Right lobe of liver (tissue), 6 donors: Measurements from ENCODE around the gene CLDN14. TPM values are rescaled to one million over a fixed set of nuclear protein-coding genes. Genes with fewer than 3 reads are reported as not detected.

Experiments
- ATAC-seq, 4 donors: fragments of 200-7000 bp; cut with Tn5 transposase; one replicate each; pipeline ENCODE4 v1.9.1; 2020; ENCODE audit warnings: mild to moderate bottlenecking in 4 of 4, moderate library complexity in 4 of 4
- DNase-seq, 3 donors: peaks; one replicate each; pipeline ENCODE4 v3.0.0-alpha.2; 2020
- H3K27ac ChIP-seq, 3 donors: fragments of 200-600 bp; one replicate each; pipeline ENCODE4 v1.8.0; 2022
- H3K27me3 ChIP-seq, 2 donors: fragments of 200-600 bp; one replicate each; pipeline ENCODE4 v1.8.0; 2022
- H3K36me3 ChIP-seq, 4 donors: fragments of 200-600 bp; sonication (generic) in 1 of 4; one replicate each; pipeline versions ENCODE4 v1.5.1 to v1.8.0; 2017 to 2022; ENCODE audit warnings: control low read depth in 1 of 4
- H3K4me1 ChIP-seq, 4 donors: fragments of 200-600 bp; sonication (generic) in 1 of 4; one replicate each; pipeline versions ENCODE4 v1.5.1 to v1.8.0; 2017 to 2022; ENCODE audit warnings: control low read depth in 1 of 4
- H3K4me3 ChIP-seq, 3 donors: fragments of 200-600 bp; one replicate each; pipeline ENCODE4 v1.8.0; 2022
- H3K9me3 ChIP-seq, 4 donors: fragments of 200-600 bp; sonication (generic) in 1 of 4; one replicate each; pipeline versions ENCODE4 v1.5.1 to v1.8.0; 2017 to 2022; ENCODE audit warnings: control low read depth in 1 of 4
- CTCF ChIP-seq, 4 donors: fragments of 200-600 bp in 3 of 4; fragments of 450-650 bp in 1 of 4; IDR thresholded peaks; one replicate each; pipeline versions ENCODE4 v1.5.1 to v1.8.0; 2016 to 2022; ENCODE audit warnings: antibody characterized with exemption in 4 of 4, mild to moderate bottlenecking in 2 of 4
- POLR2A ChIP-seq: fragments of 450-650 bp; IDR thresholded peaks from one replicate; pipeline ENCODE4 v1.6.1; 2017; ENCODE audit warnings: antibody characterized with exemption, mild to moderate bottlenecking
- WGBS: methylation state at CpG from one replicate; pipeline ENCODE4 v1.1.6; 2018; ENCODE audit warnings: low coverage, low lambda C conversion rate; ENCODE audit not compliant: insufficient coverage; ENCODE audit errors: missing lambda C conversion rate; 5-methylcytosine and 5-hydroxymethylcytosine counted together
- intact Hi-C, 2 donors: fragments of 100-400 bp; cut with DNase I; formaldehyde crosslinking; loops; one replicate each; pipeline versions ENCODE4 v1.11.2 to v1.14.1; 2022
- total RNA-seq, 6 experiments: library from RNA; depleted of rRNA in 2 of 6; stranded (reverse); fragments of >200 nt in 2 of 6; fragmentation: NEBNext Ultra II Directional in 3 of 6; extraction: Animal tissue kit (Norgen Biotek cat#: 25700) in 3 of 6; gene quantifications; one replicate each; pipeline versions ENCODE4 v1.1.0 to v1.2.4, GENCODE V29; 2016 to 2023
- donor health status: DM: no; HTN: yes; CAD: no.
- donor health status: DM: no; HTN: no; CAD: no.
- donor health status: DM: no; HTN: no; CAD: no.
- donor health status: DM: no; HTN: yes; CAD: no.
- donor health status: DM: no; HTN: yes; CAD: no.

Gene CLDN14
- total RNA-seq, 6 experiments from 2014 or later = 9.3 to 16.7 (median 13.0) TPM

GRCh38 chr21:36412916-36413315 lies 67.0 kb downstream of the CLDN14 start:
- H3K27me3 ChIP-seq = no peaks in the 10 kb centered on the region
- DNase-seq = peak in 1 of 3 donors; percentile 24
- TF ChIP-seq POLR2A = no peak
- TF ChIP-seq CTCF (IDR thresholded peaks at IDR 0.05) = no peak
- H3K9me3 ChIP-seq = no peaks in the 10 kb centered on the region
- H3K4me3 ChIP-seq = no peak overlapping the region
- no peaks in the 10 kb centered on the region for H3K36me3 ChIP-seq
- 70% methylated on average over 4 of the region's 11 CpGs for WGBS
- ATAC-seq = no peak
- intact Hi-C loops = no loop called here
- H3K4me1 ChIP-seq = no peaks in the 10 kb centered on the region
- H3K27ac ChIP-seq = no peak overlapping the region

GRCh38 chr21:36411301-36411700 lies 68.6 kb downstream of the CLDN14 start:
- 92% methylated on average over 7 of the region's 10 CpGs for WGBS
- TF ChIP-seq POLR2A (no peak), CTCF (IDR thresholded peaks at IDR 0.05) (no peak)
- H3K9me3 ChIP-seq = no peaks in the 10 kb centered on the region
- H3K4me1 ChIP-seq = no peaks in the 10 kb centered on the region
- no peak overlapping the region for H3K4me3 ChIP-seq
- no peak for DNase-seq
- intact Hi-C loops = no loop called here
- H3K36me3 ChIP-seq = no peaks in the 10 kb centered on the region
- ATAC-seq = no peak
- H3K27ac ChIP-seq = no peak overlapping the region
- H3K27me3 ChIP-seq = no peaks in the 10 kb centered on the region

Other genes with a start within 250 kb of the CLDN14 start
- 10 to 100 TPM in 4 of 6 experiments, 1 to 10 TPM in 2; 8.5 to 16.5 (median 12.0) TPM for gene MORC3, start 159.9 kb downstream of the CLDN14 start, total RNA-seq
- gene CHAF1B, start 94.7 kb downstream of the CLDN14 start, total RNA-seq = 1 to 10 TPM in 2 of 6 experiments, under 1 TPM in 4; 0.27 to 2.1 (median 0.72) TPM
- not detected for gene SIM2, start 219.0 kb upstream of the CLDN14 start, total RNA-seq